Uterus (tissue), 4 donors: ENCODE results near the gene TASP1. TPM values are rescaled to one million over a fixed set of nuclear protein-coding genes. Genes with fewer than 3 reads are reported as not detected.
"Not testable (repeated sequence)": the region's sequence is repeated elsewhere in the genome, so short reads cannot be mapped to it uniquely, and the experiment has no call there.

ENCODE experiments used
- DNase-seq, 2 donors: peaks; one replicate each; pipeline ENCODE4 v3.0.0-alpha.2; 2019 to 2020
- H3K27ac ChIP-seq, 2 donors: fragments of 200-600 bp; sonication (generic); 1 replicate in 1 of 2; 2 replicates in 1 of 2; pipeline ENCODE4 v1.5.1; 2016 to 2018
- H3K27me3 ChIP-seq, 2 donors: fragments of 200-600 bp; sonication (generic); one replicate each; pipeline ENCODE4 v1.5.1; 2018 to 2019; ENCODE audit warnings: control low read depth in 1 of 2
- H3K36me3 ChIP-seq, 2 donors: fragments of 200-600 bp; sonication (generic); one replicate each; pipeline ENCODE4 v1.5.1; 2019; ENCODE audit warnings: control low read depth in 1 of 2
- H3K4me1 ChIP-seq, 2 donors: fragments of 200-600 bp; sonication (generic); one replicate each; pipeline ENCODE4 v1.5.1; 2018 to 2019; ENCODE audit warnings: control low read depth in 1 of 2
- H3K4me3 ChIP-seq, 2 donors: fragments of 200-600 bp; sonication (generic); 1 replicate in 1 of 2; 2 replicates in 1 of 2; pipeline ENCODE4 v1.5.1; 2018 to 2019; ENCODE audit warnings: mild to moderate bottlenecking in 1 of 2
- H3K9me3 ChIP-seq, 2 donors: fragments of 200-600 bp; sonication (generic); one replicate each; pipeline ENCODE4 v1.5.1; 2019; ENCODE audit warnings: control low read depth in 1 of 2
- POLR2A ChIP-seq, 2 donors: fragments of 450-650 bp; IDR thresholded peaks; one replicate each; pipeline ENCODE4 v1.6.1; 2016; ENCODE audit warnings: antibody characterized with exemption in 2 of 2, mild to moderate bottlenecking in 1 of 2, moderate library complexity in 1 of 2
- intact Hi-C: fragments of 100-400 bp; cut with DNase I; formaldehyde crosslinking; loops from one replicate; pipeline ENCODE4 v1.15.1; 2023; ENCODE audit warnings: low total_unique reads
- total RNA-seq, 4 donors: library from RNA; depleted of rRNA in 3 of 4; stranded (reverse); fragments of >200 nt in 3 of 4; gene quantifications; one replicate each; pipeline versions ENCODE4 v1.1.0 to v1.2.4, GENCODE V29; 2014 to 2023
- TF ChIP-seq, protein P1 (sequence below), 4 experiments: fragments of 200-600 bp in 2 of 4; fragments of 450-650 bp in 2 of 4; sonication (generic) in 2 of 4; IDR thresholded peaks; one replicate each; pipeline ENCODE4 v1.5.1; 2016 to 2019; ENCODE audit warnings: antibody characterized with exemption in 4 of 4, mild to moderate bottlenecking in 2 of 4, moderate library complexity in 1 of 4
- donor health status: DM: yes; HTN: yes; CAD: no.

TASP1 gene
- total RNA-seq, 4 donors from 2014 or later, result 1.3 to 34.4 (median 24.4) TPM

DNA sequence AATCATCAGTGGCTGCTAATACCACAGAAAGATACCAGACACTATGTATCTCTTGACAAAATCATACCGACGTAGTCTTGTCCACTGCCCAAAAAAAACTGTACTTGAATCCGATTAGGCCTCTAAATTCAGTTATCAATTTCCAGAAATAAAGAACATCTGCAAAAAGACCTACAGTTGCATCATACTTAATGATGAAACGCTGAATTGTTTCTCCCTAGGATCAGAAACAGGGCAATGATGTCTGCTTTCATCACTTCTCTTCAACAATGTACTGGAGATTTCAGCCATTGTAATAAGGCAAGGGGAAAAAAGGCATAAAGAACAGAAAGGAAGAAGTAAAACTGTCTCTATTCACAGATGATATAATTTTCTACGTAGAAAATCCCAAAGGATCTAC is 152.0 kb downstream of the TASP1 start:
- no peak overlapping the region for H3K27ac ChIP-seq
- TF ChIP-seq, protein P1, sequence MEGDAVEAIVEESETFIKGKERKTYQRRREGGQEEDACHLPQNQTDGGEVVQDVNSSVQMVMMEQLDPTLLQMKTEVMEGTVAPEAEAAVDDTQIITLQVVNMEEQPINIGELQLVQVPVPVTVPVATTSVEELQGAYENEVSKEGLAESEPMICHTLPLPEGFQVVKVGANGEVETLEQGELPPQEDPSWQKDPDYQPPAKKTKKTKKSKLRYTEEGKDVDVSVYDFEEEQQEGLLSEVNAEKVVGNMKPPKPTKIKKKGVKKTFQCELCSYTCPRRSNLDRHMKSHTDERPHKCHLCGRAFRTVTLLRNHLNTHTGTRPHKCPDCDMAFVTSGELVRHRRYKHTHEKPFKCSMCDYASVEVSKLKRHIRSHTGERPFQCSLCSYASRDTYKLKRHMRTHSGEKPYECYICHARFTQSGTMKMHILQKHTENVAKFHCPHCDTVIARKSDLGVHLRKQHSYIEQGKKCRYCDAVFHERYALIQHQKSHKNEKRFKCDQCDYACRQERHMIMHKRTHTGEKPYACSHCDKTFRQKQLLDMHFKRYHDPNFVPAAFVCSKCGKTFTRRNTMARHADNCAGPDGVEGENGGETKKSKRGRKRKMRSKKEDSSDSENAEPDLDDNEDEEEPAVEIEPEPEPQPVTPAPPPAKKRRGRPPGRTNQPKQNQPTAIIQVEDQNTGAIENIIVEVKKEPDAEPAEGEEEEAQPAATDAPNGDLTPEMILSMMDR (IDR thresholded peaks at IDR 0.05), result no peak
- TF ChIP-seq POLR2A (IDR thresholded peaks at IDR 0.05), result no peak

DNA sequence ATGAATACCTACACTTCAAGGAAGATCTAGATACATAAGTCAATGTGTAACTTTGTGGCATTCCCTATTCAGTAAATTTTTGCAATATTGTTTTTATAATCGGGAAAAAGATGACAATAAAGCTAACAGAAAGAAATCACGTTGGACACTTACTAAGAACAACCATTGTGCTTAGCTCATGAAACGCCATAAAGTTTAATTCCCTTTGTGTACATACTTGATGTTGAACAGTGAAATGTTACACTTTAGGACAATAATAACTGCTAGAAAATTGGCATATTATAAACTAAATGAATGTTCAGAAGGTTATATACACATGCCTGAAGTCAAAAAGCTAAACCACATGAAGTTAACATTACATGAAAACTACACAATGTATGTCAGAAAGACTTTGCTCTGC is 153.2 kb downstream of the TASP1 start:
- no peaks in the 10 kb centered on the region for H3K9me3 ChIP-seq
- intact Hi-C loops, result no loop called here
- DNase-seq, result no peak
- TF ChIP-seq POLR2A (IDR thresholded peaks at IDR 0.05), result no peak
- TF ChIP-seq, protein P1 (IDR thresholded peaks at IDR 0.05), result no peak
- no peak overlapping the region for H3K4me3 ChIP-seq
- H3K4me1 ChIP-seq, result no peaks in the 10 kb centered on the region
- H3K27ac ChIP-seq, result no peak overlapping the region
- H3K36me3 ChIP-seq, result no peaks in the 10 kb centered on the region
- no peaks in the 10 kb centered on the region for H3K27me3 ChIP-seq

More for the DNA sequence above, 152.0 kb downstream of the TASP1 start:
- intact Hi-C loops, result no loop called here
- no peak for DNase-seq
- no peaks in the 10 kb centered on the region for H3K27me3 ChIP-seq
- H3K9me3 ChIP-seq, result no peaks in the 10 kb centered on the region
- no peak overlapping the region for H3K4me3 ChIP-seq
- H3K36me3 ChIP-seq, result no peaks in the 10 kb centered on the region
- H3K4me1 ChIP-seq, result peaks cover 0 to under 1% of the 10 kb centered on the region in 2 donors

DNA sequence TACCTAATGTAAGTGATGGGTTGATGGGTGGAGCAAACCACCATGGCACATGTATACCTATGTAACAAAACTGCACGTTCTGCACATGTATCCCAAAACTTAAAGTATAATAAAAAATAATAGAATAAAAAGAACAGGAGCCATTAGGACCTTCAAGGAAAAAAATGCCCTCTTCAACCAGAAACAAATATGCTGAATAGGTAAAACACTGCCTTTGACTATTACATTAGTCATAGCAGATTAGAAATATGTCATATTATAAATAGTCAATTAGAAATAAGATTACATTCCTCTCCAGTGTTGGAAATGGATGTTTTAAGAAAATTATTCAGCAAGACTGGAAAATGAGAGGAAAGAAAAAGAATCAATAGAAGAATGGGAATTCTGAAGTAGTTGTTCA is 153.7 kb downstream of the TASP1 start:
- intact Hi-C loops, H3K9me3 ChIP-seq, DNase-seq, H3K27ac ChIP-seq, H3K36me3 ChIP-seq, H3K4me1 ChIP-seq, H3K4me3 ChIP-seq, H3K27me3 ChIP-seq: not testable (repeated sequence)

DNA sequence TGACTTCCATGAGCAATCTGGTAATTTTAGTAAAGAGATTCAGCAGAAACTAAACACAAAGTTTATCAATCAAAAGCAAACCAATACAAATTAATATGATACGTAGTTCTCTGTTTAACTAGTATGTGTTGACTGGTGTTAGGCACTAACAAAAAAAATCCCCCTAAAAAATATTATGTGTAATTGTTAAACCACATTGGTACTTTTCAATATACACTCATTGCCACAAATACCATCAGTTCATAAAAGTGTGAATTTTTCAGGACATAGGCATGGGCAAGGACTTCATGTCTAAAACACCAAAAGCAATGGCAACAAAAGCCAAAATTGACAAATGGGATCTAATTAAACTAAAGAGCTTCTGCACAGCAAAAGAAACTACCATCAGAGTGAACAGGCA is 155.3 kb downstream of the TASP1 start:
- intact Hi-C loops, H3K27ac ChIP-seq, DNase-seq, H3K36me3 ChIP-seq, H3K4me1 ChIP-seq, H3K27me3 ChIP-seq, H3K9me3 ChIP-seq, H3K4me3 ChIP-seq: not testable (repeated sequence)

DNA sequence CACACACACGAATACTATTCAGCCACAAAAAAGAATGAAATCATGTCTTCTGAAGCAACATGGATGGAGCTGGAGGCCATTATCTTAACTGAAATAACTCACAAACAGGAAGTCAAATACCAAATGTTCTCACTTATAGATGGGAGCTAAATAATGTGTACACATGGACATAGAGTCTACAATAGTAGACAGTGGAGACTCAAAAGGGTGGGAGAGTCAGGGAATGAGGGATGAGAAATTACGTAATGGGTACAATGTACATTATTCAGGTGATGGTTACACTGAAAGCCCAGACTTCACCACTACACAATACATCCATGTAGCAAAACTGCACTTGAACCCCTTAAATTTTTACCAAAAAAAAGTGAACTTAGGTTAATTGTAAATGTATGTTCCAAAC is 160.4 kb downstream of the TASP1 start:
- no peaks in the 10 kb centered on the region for H3K27me3 ChIP-seq
- TF ChIP-seq, protein P1 (IDR thresholded peaks at IDR 0.05), result no peak
- no peak for TF ChIP-seq POLR2A (IDR thresholded peaks at IDR 0.05)
- no peaks in the 10 kb centered on the region for H3K9me3 ChIP-seq
- no peaks in the 10 kb centered on the region for H3K36me3 ChIP-seq
- H3K4me3 ChIP-seq, result no peak overlapping the region
- H3K27ac ChIP-seq, result no peak overlapping the region
- H3K4me1 ChIP-seq, result no peaks in the 10 kb centered on the region
- no peak for DNase-seq
- intact Hi-C loops, result no loop called here

DNA sequence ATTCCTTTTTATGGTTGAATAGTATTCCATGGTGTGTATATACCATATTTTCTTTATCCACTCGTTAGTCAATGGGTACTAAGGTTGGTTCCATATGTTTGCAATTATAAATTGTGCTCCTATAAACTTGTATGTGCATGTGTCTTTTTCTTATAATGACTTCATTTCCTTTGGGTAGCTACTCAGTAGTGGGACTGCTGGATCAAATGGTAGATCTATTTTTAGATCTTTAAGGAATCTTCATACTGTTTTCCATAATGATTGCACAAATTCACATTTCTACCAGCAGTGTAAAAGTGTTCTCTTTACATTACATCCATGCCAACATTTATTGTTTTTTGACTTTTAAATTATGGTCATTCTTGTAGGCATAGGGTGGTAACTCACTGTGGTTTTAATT is 164.3 kb downstream of the TASP1 start:
- no peaks in the 10 kb centered on the region for H3K27me3 ChIP-seq
- H3K9me3 ChIP-seq, result no peaks in the 10 kb centered on the region
- H3K4me3 ChIP-seq, result no peak overlapping the region
- no peaks in the 10 kb centered on the region for H3K36me3 ChIP-seq
- intact Hi-C loops, result no loop called here
- H3K4me1 ChIP-seq, result no peaks in the 10 kb centered on the region
- TF ChIP-seq, protein P1 (IDR thresholded peaks at IDR 0.05), result no peak
- no peak for TF ChIP-seq POLR2A (IDR thresholded peaks at IDR 0.05)
- no peak for DNase-seq
- H3K27ac ChIP-seq, result no peak overlapping the region
